Stimulated activated naive CD4-positive, alpha-beta T cell (primary cell): Measurements from ENCODE around the gene CDH23.

Source experiments
- DNase-seq, 6 experiments: peaks; one replicate each; lab custom pipeline; 2025; lab: John Stamatoyannopoulos, UW

The CDH23 gene

GRCh38 chr10:71799608-71800453 lies 403.1 kb downstream of the CDH23 start:
- DNase-seq = no peak

DNA sequence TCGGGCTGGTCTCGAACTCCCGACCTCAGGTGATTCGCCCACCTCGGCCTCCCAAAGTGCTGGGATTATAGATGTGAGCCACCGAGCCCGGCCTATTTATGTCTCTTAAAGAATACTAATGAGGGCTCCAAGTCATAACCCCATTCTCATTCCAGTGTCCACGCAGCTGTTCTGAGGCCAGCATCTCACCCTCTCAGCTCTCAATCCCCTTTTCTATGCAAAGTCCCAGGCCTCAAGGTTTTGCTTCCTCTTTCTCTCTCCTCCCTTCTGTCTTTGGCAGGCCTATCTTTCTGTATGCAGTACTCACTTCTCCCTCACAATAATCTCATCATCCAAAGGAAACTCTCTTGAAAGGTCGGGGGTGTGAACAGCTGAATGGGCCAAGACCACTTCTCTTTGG lies 404.6 kb downstream of the CDH23 start:
- DNase-seq = no peak

DNA sequence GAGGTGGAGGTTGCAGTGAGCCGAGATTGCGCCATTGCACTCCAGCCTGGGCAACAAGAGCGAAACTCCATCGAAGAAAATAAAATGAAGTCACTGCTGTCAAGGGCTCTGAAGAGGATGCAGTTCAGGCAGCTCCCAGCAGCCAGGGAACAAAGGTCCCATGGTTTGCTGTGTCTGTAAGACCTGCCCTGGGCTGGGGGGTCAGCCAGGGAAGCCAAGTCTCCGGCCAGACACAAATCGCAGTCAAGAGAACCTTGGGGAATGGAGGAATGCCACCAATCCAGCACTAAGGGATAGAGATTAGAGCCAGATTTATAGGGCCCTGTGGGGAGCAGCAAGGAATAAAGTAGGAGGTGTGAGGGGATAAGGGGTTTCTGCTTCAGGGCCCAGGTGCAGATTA lies 405.5 kb downstream of the CDH23 start:
- DNase-seq = no peak

DNA sequence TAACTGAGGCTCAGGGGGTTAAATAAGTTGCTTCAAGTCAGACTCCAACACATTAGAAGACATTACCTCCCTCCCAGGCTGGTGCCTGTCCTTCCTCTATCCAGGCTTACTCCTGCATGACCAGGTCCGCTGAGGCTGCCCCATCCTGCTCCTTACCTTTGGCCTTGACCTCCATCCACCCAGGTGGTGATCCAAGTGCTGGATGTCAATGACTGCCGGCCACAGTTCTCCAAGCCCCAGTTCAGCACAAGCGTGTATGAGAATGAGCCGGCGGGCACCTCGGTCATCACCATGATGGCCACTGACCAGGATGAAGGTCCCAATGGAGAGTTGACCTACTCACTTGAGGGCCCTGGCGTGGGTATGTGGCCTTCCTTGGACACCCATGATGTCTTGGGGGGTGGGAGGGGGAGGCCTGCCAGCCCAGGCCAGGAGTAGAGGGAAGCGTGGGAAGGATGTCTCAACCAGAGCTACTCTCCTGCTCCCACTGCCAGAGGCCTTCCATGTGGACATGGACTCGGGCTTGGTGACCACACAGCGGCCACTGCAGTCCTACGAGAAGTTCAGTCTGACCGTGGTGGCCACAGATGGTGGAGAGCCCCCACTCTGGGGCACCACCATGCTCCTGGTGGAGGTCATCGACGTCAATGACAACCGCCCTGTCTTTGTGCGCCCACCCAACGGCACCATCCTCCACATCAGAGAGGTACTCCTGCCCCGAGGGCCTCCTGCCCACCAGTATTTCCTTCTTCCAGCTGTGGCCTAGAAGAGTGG lies 406.2 kb downstream of the CDH23 start:
- DNase-seq = no peak

DNA sequence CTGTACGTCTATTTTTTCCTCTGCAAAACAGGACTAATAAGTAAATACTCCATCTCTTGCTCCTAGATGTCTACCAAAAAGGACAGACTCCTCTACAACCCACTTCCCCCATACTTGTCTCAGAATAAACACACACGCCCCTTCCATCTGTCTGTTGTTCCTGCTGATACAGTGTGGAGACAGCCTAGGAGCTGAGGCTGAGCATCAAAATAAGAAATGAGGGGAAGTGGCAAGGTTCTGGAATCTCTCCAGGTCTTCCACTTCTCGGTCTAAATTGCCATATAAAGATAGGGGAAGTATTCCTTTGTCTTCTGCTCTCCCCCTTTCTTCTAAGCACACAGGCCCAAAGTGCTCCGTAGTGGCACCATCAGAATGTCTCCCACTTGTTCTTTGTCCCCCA lies 407.4 kb downstream of the CDH23 start:
- no peak for DNase-seq

GRCh38 chr10:71805776-71806703 lies 409.3 kb downstream of the CDH23 start:
- no peak for DNase-seq

GRCh38 chr10:71806704-71807556 lies 410.2 kb downstream of the CDH23 start:
- no peak for DNase-seq

DNA sequence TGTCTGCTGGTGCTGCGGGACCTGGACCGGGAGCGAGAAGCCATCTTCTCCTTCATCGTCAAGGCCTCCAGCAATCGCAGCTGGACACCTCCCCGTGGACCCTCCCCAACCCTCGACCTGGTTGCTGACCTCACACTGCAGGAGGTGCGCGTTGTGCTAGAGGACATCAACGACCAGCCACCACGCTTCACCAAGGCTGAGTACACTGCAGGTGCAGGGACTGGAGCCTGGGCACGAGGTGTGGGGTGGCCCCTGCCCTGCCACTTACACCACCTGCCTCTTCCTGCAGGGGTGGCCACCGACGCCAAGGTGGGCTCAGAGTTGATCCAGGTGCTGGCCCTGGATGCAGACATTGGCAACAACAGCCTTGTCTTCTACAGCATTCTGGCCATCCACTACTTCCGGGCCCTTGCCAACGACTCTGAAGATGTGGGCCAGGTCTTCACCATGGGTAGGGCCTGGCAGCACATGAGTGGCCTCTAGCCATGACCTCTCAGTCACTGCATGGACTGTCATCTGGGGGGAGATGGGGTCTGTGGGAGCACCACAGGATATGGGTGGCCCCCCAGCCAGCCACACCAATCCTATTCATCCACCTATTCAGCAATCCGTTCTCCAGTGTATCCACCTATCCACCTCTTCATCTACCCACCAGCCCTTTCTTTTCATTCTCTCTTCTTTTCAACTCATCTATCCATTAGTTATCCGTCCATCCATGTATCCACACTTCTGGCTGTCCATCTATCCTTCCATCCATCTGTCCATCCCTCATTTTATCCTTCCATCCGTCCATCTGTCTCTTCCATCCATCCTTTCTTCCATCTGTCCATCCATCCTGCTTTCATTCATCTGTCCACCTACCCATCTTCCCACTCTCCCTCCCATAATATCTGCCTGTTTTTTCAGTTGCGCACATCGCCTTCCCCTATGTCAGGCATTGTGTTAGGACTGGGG lies 411.1 kb downstream of the CDH23 start:
- no peak for DNase-seq

DNA sequence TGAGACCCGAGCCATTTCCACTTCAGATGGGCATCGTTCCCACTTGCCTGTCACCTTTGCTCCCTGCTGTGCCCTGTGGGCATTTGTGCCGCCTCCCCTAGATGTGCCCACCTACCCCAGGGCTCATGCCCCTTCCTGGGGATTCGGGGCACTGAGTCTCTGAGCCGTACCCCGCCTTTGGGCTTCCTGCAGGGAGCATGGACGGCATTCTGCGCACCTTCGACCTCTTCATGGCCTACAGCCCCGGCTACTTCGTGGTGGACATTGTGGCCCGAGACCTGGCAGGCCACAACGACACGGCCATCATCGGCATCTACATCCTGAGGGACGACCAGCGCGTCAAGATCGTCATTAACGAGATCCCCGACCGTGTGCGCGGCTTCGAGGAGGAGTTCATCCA lies 412.9 kb downstream of the CDH23 start:
- no peak for DNase-seq

GRCh38 chr10:71810048-71810750 lies 413.5 kb downstream of the CDH23 start:
- no peak for DNase-seq

DNA sequence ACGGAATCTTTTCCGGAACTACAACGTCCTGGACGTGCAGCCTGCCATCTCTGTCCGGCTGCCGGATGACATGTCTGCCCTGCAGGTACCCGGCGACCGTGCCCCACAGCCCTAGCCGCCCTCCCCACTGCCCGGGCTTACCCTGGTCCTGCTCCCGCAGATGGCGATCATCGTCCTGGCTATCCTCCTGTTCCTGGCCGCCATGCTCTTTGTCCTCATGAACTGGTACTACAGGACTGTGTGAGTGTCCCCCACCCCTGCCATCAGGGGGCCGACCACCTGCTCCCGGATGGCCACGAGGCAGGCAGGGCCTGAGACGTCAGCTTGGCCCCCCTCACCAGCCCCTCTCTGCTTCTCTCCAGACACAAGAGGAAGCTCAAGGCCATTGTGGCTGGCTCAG lies 414.6 kb downstream of the CDH23 start:
- no peak for DNase-seq

DNA sequence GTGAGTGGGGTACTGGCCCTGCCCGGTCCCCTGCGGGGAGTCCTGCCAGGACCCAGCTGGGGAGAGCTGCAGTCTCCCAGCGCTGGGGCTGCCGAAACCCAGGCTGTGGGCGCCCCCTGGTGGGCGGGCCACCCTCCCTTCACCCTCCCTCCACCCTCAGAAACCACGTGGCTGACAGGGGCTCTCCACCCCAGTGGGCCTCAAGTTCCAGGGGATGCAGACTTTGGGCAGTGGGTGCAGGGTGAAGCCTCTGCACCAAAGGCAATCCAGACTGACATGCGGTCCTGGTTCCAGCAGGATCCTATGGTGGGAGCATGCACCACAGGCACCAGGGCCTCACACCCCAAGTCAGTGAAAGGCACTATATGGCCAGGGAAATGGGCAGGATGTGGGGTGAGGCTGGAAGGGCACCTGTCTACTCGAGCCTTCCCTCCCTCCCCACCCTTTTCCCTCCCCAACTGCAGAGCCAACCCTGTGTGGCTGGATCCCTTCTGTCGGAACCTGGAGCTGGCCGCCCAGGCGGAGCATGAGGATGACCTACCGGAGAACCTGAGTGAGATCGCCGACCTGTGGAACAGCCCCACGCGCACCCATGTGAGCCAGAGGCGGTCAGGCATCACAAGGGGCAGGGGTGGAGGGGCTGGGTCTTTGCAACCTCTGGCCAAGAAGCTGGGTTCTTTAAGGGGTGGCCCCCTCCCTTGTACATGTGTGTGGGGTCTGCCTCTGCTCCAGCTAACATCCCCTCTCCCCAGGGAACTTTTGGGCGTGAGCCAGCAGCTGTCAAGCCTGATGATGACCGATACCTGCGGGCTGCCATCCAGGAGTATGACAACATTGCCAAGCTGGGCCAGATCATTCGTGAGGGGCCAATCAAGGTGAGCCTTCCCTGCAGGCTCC lies 415.5 kb downstream of the CDH23 start:
- DNase-seq = peak; percentile 24 to 84 (median 70)

DNA sequence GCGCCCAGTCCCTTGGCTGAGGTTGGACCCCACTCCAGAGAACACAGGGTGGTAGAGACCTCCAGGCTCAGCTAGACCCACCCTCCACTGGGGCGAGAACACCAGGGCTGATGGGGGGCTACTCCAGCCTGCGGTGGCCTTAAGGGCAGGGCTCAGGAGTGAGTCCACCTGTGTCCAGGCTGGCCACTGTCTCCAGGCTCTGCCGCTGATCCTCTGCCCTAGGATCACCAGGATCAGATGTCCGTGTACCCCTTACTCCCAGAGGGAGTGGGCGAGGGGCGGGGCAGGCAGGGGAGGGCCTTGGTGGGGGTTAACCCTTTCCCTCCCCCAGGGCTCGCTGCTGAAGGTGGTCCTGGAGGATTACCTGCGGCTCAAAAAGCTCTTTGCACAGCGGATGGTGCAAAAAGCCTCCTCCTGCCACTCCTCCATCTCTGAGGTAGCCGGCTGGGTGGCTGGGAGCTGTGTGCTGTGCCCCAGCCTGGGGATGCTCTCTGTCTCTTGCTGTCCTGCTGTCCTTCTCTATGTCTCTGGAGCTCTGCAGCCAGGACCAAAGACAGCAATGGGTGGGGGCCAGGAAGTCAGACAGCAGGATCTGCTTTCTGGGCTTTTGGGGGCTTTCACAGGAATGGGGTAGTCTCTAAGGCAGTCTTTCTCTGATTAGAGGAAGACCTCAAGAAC lies 416.3 kb downstream of the CDH23 start:
- no peak for DNase-seq

GRCh38 chr10:71814922-71815411 lies 418.2 kb downstream of the CDH23 start:
- no peak for DNase-seq

- no peak for DNase-seq
Observed at GRCh38 chr10:71815515-71816130, 418.9 kb downstream of the CDH23 start.

- DNase-seq = no peak
Observed at GRCh38 chr10:71816421-71816851, 419.7 kb downstream of the CDH23 start.
